ENCODE data around the gene SERPINB12. TPM values are rescaled to one million over a fixed set of nuclear protein-coding genes. Genes with fewer than 3 reads are reported as not detected.

SERPINB12 gene
- total RNA-seq, 1 donor from 2014 or later = not detected

DNA sequence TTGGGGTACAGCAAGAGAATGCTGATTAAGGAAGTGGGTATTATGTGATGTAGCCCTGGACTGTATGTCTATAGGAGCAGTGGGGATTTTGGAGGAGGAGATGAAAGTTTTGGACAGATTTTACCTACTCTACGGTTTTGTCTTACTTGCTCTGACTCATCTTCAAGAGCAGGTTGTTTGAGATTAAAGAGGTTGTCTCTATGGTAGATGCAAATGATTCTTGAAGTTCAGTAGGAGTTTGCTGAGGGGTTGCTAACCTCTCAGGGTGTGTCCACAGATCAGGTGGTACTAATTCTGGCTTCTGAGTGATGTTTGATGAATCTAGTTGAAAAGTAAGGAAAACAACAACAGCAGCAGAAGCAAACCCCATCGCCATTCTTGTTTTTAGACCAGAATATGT lies 9.7 kb upstream of the SERPINB12 start:
- H3K9ac ChIP-seq = no peak overlapping the region
- no peaks in the 10 kb centered on the region for H3F3A ChIP-seq (ENCODE audit: low read depth)
- H3K9me3 Mint-ChIP-seq = peaks cover 4% of the 10 kb centered on the region
- TF ChIP-seq, protein P1, sequence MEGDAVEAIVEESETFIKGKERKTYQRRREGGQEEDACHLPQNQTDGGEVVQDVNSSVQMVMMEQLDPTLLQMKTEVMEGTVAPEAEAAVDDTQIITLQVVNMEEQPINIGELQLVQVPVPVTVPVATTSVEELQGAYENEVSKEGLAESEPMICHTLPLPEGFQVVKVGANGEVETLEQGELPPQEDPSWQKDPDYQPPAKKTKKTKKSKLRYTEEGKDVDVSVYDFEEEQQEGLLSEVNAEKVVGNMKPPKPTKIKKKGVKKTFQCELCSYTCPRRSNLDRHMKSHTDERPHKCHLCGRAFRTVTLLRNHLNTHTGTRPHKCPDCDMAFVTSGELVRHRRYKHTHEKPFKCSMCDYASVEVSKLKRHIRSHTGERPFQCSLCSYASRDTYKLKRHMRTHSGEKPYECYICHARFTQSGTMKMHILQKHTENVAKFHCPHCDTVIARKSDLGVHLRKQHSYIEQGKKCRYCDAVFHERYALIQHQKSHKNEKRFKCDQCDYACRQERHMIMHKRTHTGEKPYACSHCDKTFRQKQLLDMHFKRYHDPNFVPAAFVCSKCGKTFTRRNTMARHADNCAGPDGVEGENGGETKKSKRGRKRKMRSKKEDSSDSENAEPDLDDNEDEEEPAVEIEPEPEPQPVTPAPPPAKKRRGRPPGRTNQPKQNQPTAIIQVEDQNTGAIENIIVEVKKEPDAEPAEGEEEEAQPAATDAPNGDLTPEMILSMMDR (IDR thresholded peaks at IDR 0.05) = no peak
- no peak for TF ChIP-seq EZH2 (IDR thresholded peaks at IDR 0.05)
- TF ChIP-seq EZH2phosphoT487 (IDR thresholded peaks at IDR 0.05) = no peak
- H3K27ac ChIP-seq = no peak overlapping the region
- no peak for DNase-seq (ENCODE audit: low spot score)
- H2AFZ ChIP-seq (replicated peaks) = no peak overlapping the region
- no peaks in the 10 kb centered on the region for H3K79me2 ChIP-seq (ENCODE audit: low read depth)
- no peaks in the 10 kb centered on the region for H3K27me3 Mint-ChIP-seq (ENCODE audit: insufficient read depth, low read depth)
- no peaks in the 10 kb centered on the region for H4K20me1 ChIP-seq (ENCODE audit: low read depth)
- no peaks in the 10 kb centered on the region for H3K36me3 Mint-ChIP-seq
- no peak overlapping the region for H3K4me3 Mint-ChIP-seq
- no peaks in the 10 kb centered on the region for H3K36me3 ChIP-seq
- no peaks in the 10 kb centered on the region for H3K4me1 Mint-ChIP-seq
- no peak overlapping the region for H3K4me2 ChIP-seq
- H3K4me3 ChIP-seq = no peak overlapping the region
- no peaks in the 10 kb centered on the region for H3K9me3 ChIP-seq (ENCODE audit: low read depth)
- H3K4me1 ChIP-seq = no peaks in the 10 kb centered on the region
- no peak overlapping the region for H3K27ac Mint-ChIP-seq
- no peaks in the 10 kb centered on the region for H3K27me3 ChIP-seq

DNA sequence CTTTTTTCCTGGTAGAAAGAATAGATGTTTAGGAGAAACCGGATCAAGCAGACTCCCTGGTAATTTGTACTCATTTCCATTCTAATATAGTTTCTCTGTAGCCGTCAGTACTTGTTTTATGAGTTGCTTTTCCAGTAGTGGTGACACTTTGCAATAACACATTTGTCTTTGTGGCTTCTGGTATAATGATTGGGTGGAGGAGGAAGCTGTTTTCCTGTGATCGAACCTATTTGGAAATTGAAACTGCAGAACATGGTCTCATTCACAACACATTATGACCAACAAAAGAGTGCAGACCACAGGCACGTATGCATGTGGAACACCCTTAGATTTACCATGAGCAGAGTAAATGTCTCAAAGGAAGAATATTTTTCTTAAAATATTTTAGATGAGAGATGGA lies 7.6 kb upstream of the SERPINB12 start:
- H3K4me3 ChIP-seq = no peak overlapping the region
- no peak overlapping the region for H3K27ac Mint-ChIP-seq
- no peak overlapping the region for H3K9ac ChIP-seq
- H3K4me1 ChIP-seq = no peaks in the 10 kb centered on the region
- no peak for TF ChIP-seq EZH2 (IDR thresholded peaks at IDR 0.05)
- TF ChIP-seq, protein P1 (IDR thresholded peaks at IDR 0.05) = no peak
- no peak for TF ChIP-seq EZH2phosphoT487 (IDR thresholded peaks at IDR 0.05)
- no peaks in the 10 kb centered on the region for H3K79me2 ChIP-seq (ENCODE audit: low read depth)
- peaks cover 6% of the 10 kb centered on the region for H3K4me1 Mint-ChIP-seq
- H3K9me3 Mint-ChIP-seq = peaks cover 8% of the 10 kb centered on the region
- H3K4me2 ChIP-seq = no peak overlapping the region
- no peak overlapping the region for H2AFZ ChIP-seq (replicated peaks)
- H3K9me3 ChIP-seq (ENCODE audit: low read depth) = no peaks in the 10 kb centered on the region
- no peak overlapping the region for H3K4me3 Mint-ChIP-seq
- H3F3A ChIP-seq (ENCODE audit: low read depth) = no peaks in the 10 kb centered on the region
- DNase-seq (ENCODE audit: low spot score) = no peak
- H3K36me3 ChIP-seq = no peaks in the 10 kb centered on the region
- no peaks in the 10 kb centered on the region for H3K36me3 Mint-ChIP-seq
- H4K20me1 ChIP-seq (ENCODE audit: low read depth) = no peaks in the 10 kb centered on the region
- H3K27me3 Mint-ChIP-seq (ENCODE audit: insufficient read depth, low read depth) = peaks cover 3% of the 10 kb centered on the region
- H3K27ac ChIP-seq = no peak overlapping the region
- H3K27me3 ChIP-seq = no peaks in the 10 kb centered on the region

DNA sequence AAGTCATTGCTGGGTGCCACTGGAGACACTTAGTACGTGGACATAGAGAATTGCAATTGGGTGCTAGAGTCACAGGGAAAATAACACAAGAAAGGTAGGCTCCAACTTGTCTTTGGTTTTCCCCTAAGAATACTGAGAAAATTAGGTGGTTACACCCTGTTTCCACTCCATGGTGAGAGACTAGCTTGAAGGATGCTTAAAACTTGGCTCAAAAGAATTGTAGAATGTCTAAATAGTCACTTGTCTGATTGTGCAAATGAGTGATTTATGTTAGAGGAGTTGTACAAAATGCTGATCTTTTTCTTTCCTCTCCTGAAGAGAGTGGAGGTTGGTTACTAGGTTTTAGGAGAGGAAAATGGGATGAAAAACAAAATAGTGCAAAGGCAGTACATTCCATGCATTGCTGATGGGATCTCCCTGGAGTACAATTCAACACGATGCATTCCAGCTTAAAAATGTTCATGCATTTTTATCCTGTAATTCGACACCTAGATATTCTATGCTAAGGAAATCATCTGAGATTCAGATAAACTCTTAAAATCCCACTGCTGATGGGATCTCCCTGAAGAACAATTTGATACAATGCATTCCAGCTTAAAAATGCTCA lies 2.2 kb upstream of the SERPINB12 start:
- Mint-ChIP-seq H3K4me3 (no peak overlapping the region), H3K36me3 (no peaks in the 10 kb centered on the region), H3K27ac (peak overlapping the region; percentile 97), H3K9me3 (peaks cover 8% of the 10 kb centered on the region), H3K4me1 (peaks cover 21% of the 10 kb centered on the region), H3K27me3 (ENCODE audit: insufficient read depth, low read depth) (peaks cover 3% of the 10 kb centered on the region)
- Histone ChIP-seq H3K27ac (no peak overlapping the region), H3K27me3 (no peaks in the 10 kb centered on the region), H3K4me1 (peaks cover 8% of the 10 kb centered on the region), H3K4me3 (no peak overlapping the region), H4K20me1 (ENCODE audit: low read depth) (no peaks in the 10 kb centered on the region), H3K4me2 (no peak overlapping the region), H3F3A (ENCODE audit: low read depth) (no peaks in the 10 kb centered on the region), H3K79me2 (ENCODE audit: low read depth) (no peaks in the 10 kb centered on the region), H3K36me3 (no peaks in the 10 kb centered on the region), H3K9me3 (ENCODE audit: low read depth) (no peaks in the 10 kb centered on the region), H3K9ac (no peak overlapping the region), H2AFZ (replicated peaks) (peak overlapping the region; percentile 72)
- TF ChIP-seq EZH2phosphoT487 (IDR thresholded peaks at IDR 0.05) (no peak), EZH2 (IDR thresholded peaks at IDR 0.05) (no peak)
- TF ChIP-seq, protein P1 (IDR thresholded peaks at IDR 0.05) = no peak
- peak; percentile 34 for DNase-seq (ENCODE audit: low spot score)

Data from neural progenitor cell (in vitro differentiated cells).